ENCODE measurements around the gene DHCR7.

DNA sequence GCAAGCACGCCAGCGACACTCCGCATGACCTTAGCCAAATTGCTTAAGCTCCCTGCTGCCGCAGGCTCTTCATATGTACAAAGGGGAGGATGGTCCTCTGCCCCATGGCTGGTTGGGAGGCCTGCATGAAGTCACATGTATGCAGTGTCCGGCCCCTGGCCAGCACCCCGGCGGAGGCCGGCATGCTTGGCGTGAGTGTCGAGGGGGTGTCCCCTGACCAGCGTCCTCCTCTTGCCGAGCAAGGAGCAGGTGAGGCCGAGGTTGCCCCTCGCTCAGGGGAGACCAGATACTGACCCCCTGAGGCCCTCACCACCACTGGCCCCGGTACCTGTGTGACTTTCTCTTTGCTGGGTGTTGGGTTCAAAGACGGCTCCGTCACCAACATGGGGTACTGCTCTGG is 50.2 kb downstream of the DHCR7 start:
- no peak for TF ChIP-seq CTCF (IDR thresholded peaks at IDR 0.05)
- no peak for TF ChIP-seq ZFX (IDR thresholded peaks at IDR 0.05; ENCODE audit: borderline replicate concordance)

Measured in 22Rv1 (cell line).